ENCODE results near the gene TMC1. TPM values are rescaled to one million over a fixed set of nuclear protein-coding genes. Genes with fewer than 3 reads are reported as not detected.

The TMC1 gene
- total RNA-seq, 2 experiments from 2014 or later, result not detected

GRCh38 chr9:72734631-72735030 is 213.2 kb downstream of the TMC1 start:
- H3K4me1 Mint-ChIP-seq, result no peaks in the 10 kb centered on the region
- no peaks in the 10 kb centered on the region for H3K9me3 Mint-ChIP-seq
- DNase-seq, result no peak
- no peaks in the 10 kb centered on the region for H3K36me3 Mint-ChIP-seq (ENCODE audit: low read depth)
- peaks cover 10% of the 10 kb centered on the region for H3K27me3 Mint-ChIP-seq
- H3K4me3 Mint-ChIP-seq, result no peak overlapping the region
- CTCF ChIA-PET, result no interaction called here
- POLR2A ChIA-PET, result no interaction called here
- no peak overlapping the region for H3K27ac Mint-ChIP-seq

DNA sequence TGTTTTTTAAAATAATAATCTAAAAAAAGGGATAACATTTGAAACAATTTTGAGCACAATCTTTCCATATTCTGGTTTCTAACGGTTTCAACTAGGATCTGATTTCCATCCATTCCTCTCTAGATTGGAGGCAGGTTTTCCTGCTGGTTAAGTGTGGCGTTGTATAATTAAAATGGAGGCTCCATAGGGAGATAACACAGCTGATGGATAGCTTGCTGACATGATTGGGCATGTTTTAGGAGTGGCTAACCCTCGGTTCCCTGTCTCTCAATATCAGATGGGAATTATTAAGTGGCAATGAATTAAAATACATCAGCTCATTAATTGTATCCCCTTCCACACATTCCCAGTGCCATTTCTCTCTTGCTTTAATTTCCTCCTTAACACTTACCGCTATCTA is 222.4 kb downstream of the TMC1 start:
- Mint-ChIP-seq H3K36me3 (ENCODE audit: low read depth) (no peaks in the 10 kb centered on the region), H3K4me1 (no peaks in the 10 kb centered on the region), H3K4me3 (no peak overlapping the region), H3K27ac (no peak overlapping the region), H3K9me3 (no peaks in the 10 kb centered on the region), H3K27me3 (peaks cover 3% of the 10 kb centered on the region)
- DNase-seq, result no peak
- ChIA-PET CTCF (interaction anchor here (0.5 kb wide), 1 partner anchor 1003 kb away, joined by 3 read pairs; no protein-coding TSS in a partner anchor), POLR2A (no interaction called here)

DNA sequence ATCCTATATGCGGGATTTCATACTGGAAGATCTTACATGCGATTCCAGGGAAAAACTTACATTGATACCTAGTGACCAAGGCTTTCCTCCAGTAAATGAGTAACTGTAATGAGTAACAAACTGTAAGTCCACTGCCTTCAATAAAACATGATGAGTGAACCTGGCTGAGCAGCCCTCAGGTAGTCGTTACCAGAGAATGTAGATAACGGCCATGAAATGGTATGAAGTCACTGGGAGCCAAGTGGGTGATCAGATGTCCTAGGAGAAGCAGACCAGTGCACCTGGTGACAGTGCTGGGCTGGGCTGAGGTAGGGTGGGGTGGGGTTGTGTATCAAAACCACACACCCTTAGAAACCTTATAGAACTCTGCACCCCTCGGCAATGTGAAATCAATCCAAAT is 227.9 kb downstream of the TMC1 start:
- Mint-ChIP-seq H3K27ac (no peak overlapping the region), H3K36me3 (ENCODE audit: low read depth) (no peaks in the 10 kb centered on the region), H3K9me3 (no peaks in the 10 kb centered on the region), H3K27me3 (peaks cover 5% of the 10 kb centered on the region), H3K4me1 (no peaks in the 10 kb centered on the region), H3K4me3 (no peak overlapping the region)
- ChIA-PET POLR2A (no interaction called here), CTCF (no interaction called here)
- DNase-seq, result no peak

DNA sequence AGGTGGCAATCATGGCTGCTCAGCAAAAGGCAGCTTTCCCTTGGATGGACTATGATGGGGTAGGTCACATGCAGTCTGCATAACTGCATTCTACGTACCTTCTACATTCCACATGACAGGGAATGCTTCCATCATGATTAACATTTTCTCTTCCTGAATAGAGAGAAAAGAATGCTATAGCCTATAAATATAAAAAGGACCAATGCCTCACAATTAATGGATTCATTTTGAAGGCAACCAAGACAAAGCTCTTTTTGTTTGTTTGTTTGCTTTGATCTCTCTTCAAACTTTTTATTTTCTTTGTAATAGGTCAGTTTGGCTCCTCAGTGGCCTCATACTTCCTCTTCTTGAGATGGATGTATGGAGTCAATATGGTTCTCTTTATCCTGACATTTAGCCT is 230.1 kb downstream of the TMC1 start:
- CTCF ChIA-PET, result no interaction called here

DNA sequence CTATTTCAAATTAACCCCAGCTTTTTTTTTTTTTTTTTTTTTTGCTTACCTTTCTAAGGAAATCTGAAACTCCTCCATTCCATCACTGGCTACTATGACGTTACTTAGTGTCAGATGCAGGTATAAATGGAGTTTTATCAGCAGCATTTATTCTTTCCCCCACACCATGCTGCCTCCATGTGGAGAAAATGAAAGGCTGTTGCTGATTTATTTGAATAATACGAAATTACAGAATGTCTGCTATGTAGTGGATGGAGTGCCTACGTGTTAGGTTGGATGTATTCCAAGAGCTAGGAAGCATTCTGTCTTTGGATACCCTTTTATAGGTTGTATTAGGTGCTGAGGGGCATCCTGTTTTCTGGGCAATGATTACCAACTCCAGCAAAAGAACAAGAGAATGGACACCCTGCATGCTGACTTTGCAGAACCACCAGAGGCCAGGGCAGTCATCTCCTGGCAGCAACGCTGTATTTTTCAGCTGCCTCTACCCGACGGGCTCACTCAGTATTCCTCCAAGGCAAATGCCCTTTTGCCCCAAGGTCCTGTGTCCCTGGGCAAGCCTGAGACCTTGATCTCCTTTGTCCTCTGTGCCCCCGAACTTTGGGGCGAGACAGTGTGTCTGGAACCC is 232.0 kb downstream of the TMC1 start:
- ChIA-PET POLR2A (no interaction called here), CTCF (no interaction called here)
- Mint-ChIP-seq H3K36me3 (ENCODE audit: low read depth) (no peaks in the 10 kb centered on the region), H3K27me3 (peaks cover 5% of the 10 kb centered on the region), H3K9me3 (no peaks in the 10 kb centered on the region), H3K4me1 (no peaks in the 10 kb centered on the region), H3K27ac (no peak overlapping the region), H3K4me3 (no peak overlapping the region)
- no peak for DNase-seq

More for the DNA sequence above, 230.1 kb downstream of the TMC1 start:
- Mint-ChIP-seq H3K4me1 (no peaks in the 10 kb centered on the region), H3K9me3 (no peaks in the 10 kb centered on the region), H3K27ac (no peak overlapping the region), H3K36me3 (ENCODE audit: low read depth) (no peaks in the 10 kb centered on the region), H3K27me3 (peaks cover 3% of the 10 kb centered on the region), H3K4me3 (no peak overlapping the region)
- POLR2A ChIA-PET, result no interaction called here
- no peak for DNase-seq

GRCh38 chr9:72755836-72756235 is 234.4 kb downstream of the TMC1 start:
- no peaks in the 10 kb centered on the region for H3K9me3 Mint-ChIP-seq
- no peaks in the 10 kb centered on the region for H3K4me1 Mint-ChIP-seq
- H3K27ac Mint-ChIP-seq, result no peak overlapping the region
- no peak overlapping the region for H3K4me3 Mint-ChIP-seq
- POLR2A ChIA-PET, result no interaction called here
- DNase-seq, result no peak
- CTCF ChIA-PET, result no interaction called here
- no peaks in the 10 kb centered on the region for H3K36me3 Mint-ChIP-seq (ENCODE audit: low read depth)
- peaks cover 10% of the 10 kb centered on the region for H3K27me3 Mint-ChIP-seq

- CTCF ChIA-PET, result no interaction called here
- POLR2A ChIA-PET, result no interaction called here
- no peak overlapping the region for H3K4me3 Mint-ChIP-seq
- H3K4me1 Mint-ChIP-seq, result no peaks in the 10 kb centered on the region
- no peaks in the 10 kb centered on the region for H3K36me3 Mint-ChIP-seq (ENCODE audit: low read depth)
- H3K27ac Mint-ChIP-seq, result no peak overlapping the region
- H3K9me3 Mint-ChIP-seq, result no peaks in the 10 kb centered on the region
- DNase-seq, result no peak
- H3K27me3 Mint-ChIP-seq, result peaks cover 10% of the 10 kb centered on the region
Observed at GRCh38 chr9:72758944-72759343, 237.5 kb downstream of the TMC1 start.

- no peaks in the 10 kb centered on the region for H3K36me3 Mint-ChIP-seq (ENCODE audit: low read depth)
- no peak overlapping the region for H3K27ac Mint-ChIP-seq
- POLR2A ChIA-PET, result no interaction called here
- H3K4me3 Mint-ChIP-seq, result no peak overlapping the region
- no peaks in the 10 kb centered on the region for H3K4me1 Mint-ChIP-seq
- peaks cover 9% of the 10 kb centered on the region for H3K27me3 Mint-ChIP-seq
- peaks cover 2% of the 10 kb centered on the region for H3K9me3 Mint-ChIP-seq
- DNase-seq, result no peak
- CTCF ChIA-PET, result no interaction called here
Observed at GRCh38 chr9:72763022-72763421, 241.6 kb downstream of the TMC1 start.

GRCh38 chr9:72769546-72769945 is 248.1 kb downstream of the TMC1 start:
- H3K9me3 Mint-ChIP-seq, result peaks cover 2% of the 10 kb centered on the region
- ChIA-PET CTCF (no interaction called here), POLR2A (no interaction called here)
- H3K36me3 Mint-ChIP-seq (ENCODE audit: low read depth), result no peaks in the 10 kb centered on the region
- H3K4me3 Mint-ChIP-seq, result no peak overlapping the region
- no peak overlapping the region for H3K27ac Mint-ChIP-seq
- no peaks in the 10 kb centered on the region for H3K4me1 Mint-ChIP-seq
- no peaks in the 10 kb centered on the region for H3K27me3 Mint-ChIP-seq
- no peak for DNase-seq

- POLR2A ChIA-PET, result no interaction called here
- H3K27ac Mint-ChIP-seq, result no peak overlapping the region
- no peaks in the 10 kb centered on the region for H3K36me3 Mint-ChIP-seq (ENCODE audit: low read depth)
Observed at GRCh38 chr9:72772661-72773060, 251.3 kb downstream of the TMC1 start.

GRCh38 chr9:72773570-72773969 is 252.2 kb downstream of the TMC1 start:
- CTCF ChIA-PET, result no interaction called here
- Mint-ChIP-seq H3K27me3 (no peaks in the 10 kb centered on the region), H3K9me3 (no peaks in the 10 kb centered on the region), H3K27ac (no peak overlapping the region), H3K36me3 (ENCODE audit: low read depth) (no peaks in the 10 kb centered on the region), H3K4me3 (no peak overlapping the region), H3K4me1 (no peaks in the 10 kb centered on the region)
- DNase-seq, result no peak
- POLR2A ChIA-PET, result no interaction called here

More at GRCh38 chr9:72772661-72773060, 251.3 kb downstream of the TMC1 start:
- DNase-seq, result no peak
- no peaks in the 10 kb centered on the region for H3K27me3 Mint-ChIP-seq
- CTCF ChIA-PET, result no interaction called here
- H3K4me3 Mint-ChIP-seq, result no peak overlapping the region
- H3K4me1 Mint-ChIP-seq, result no peaks in the 10 kb centered on the region
- no peaks in the 10 kb centered on the region for H3K9me3 Mint-ChIP-seq

DNA sequence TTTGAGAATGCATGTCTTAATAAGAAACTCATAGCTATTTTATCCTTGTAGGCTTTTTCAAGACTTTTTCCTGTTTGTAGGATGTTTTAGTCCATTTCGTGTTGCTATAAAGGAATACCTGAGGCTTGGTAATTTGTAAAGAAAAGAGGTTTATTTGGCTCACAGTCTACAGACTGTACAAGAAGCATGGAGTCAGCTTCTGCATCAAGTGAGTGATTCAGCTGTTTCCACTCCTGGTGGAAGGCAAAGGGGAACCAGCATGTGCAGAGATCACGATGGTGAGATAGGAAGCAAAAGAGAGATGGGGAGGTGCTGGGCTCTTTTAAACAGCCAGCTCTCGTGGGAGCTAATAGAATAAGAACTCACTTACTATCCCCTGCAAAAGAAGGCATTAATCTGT is 254.2 kb downstream of the TMC1 start:
- H3K9me3 Mint-ChIP-seq, result no peaks in the 10 kb centered on the region
- no peaks in the 10 kb centered on the region for H3K36me3 Mint-ChIP-seq (ENCODE audit: low read depth)
- CTCF ChIA-PET, result no interaction called here
- H3K4me1 Mint-ChIP-seq, result no peaks in the 10 kb centered on the region
- no peak for DNase-seq
- no peak overlapping the region for H3K4me3 Mint-ChIP-seq
- POLR2A ChIA-PET, result no interaction called here
- H3K27ac Mint-ChIP-seq, result no peak overlapping the region
- no peaks in the 10 kb centered on the region for H3K27me3 Mint-ChIP-seq

- no peak overlapping the region for H3K4me3 Mint-ChIP-seq
- ChIA-PET POLR2A (no interaction called here), CTCF (no interaction called here)
- H3K27ac Mint-ChIP-seq, result no peak overlapping the region
- H3K36me3 Mint-ChIP-seq (ENCODE audit: low read depth), result no peaks in the 10 kb centered on the region
- H3K9me3 Mint-ChIP-seq, result no peaks in the 10 kb centered on the region
- no peaks in the 10 kb centered on the region for H3K4me1 Mint-ChIP-seq
- no peak for DNase-seq
- peaks cover 2% of the 10 kb centered on the region for H3K27me3 Mint-ChIP-seq
Observed at GRCh38 chr9:72779614-72780013, 258.2 kb downstream of the TMC1 start.

GRCh38 chr9:72786948-72787347 is 265.5 kb downstream of the TMC1 start:
- ChIA-PET CTCF (interaction anchor here (0.7 kb wide), 1 partner anchor 466 kb away, joined by 3 read pairs; no protein-coding TSS in a partner anchor), POLR2A (no interaction called here)

More at GRCh38 chr9:72786948-72787347, 265.5 kb downstream of the TMC1 start:
- Mint-ChIP-seq H3K4me3 (no peak overlapping the region), H3K4me1 (no peaks in the 10 kb centered on the region), H3K9me3 (no peaks in the 10 kb centered on the region), H3K36me3 (ENCODE audit: low read depth) (no peaks in the 10 kb centered on the region), H3K27me3 (peaks cover 2% of the 10 kb centered on the region), H3K27ac (no peak overlapping the region)
- DNase-seq, result no peak

Measured in activated CD4-positive, alpha-beta T cell treated with anti-CD3 and anti-CD28 coated beads, Interleukin-2, amount 10 ng/mL, durations not matched to agents 7 days and 5 days (primary cell).